SU-DHL-6 (cell line): Measurements from ENCODE around the gene EXOC1L.

Experiments used
- H2AFZ ChIP-seq: fragments of 200-600 bp; sonication (generic); 2 replicates; pipeline ENCODE4 v1.6.1; 2014; ENCODE audit warnings: low read depth, mild to moderate bottlenecking, moderate library complexity, mixed read lengths, antibody characterized with exemption, low read length; ENCODE audit not compliant: severe bottlenecking
- H3F3A ChIP-seq: fragments of 200-600 bp; shearing (Covaris generic); 2 replicates; pipeline ENCODE4 v1.6.0; 2016; ENCODE audit warnings: antibody characterized with exemption, mild to moderate bottlenecking; ENCODE audit not compliant: insufficient read depth
- H3K27ac ChIP-seq: fragments of 200-600 bp; sonication (generic); 2 replicates; pipeline ENCODE4 v1.5.1; 2016; ENCODE audit warnings: low read depth, mild to moderate bottlenecking, low read length, moderate library complexity, mixed read lengths
- H3K27me3 ChIP-seq: fragments of 200-600 bp; sonication (generic), shearing (Covaris generic); 2 replicates; pipeline ENCODE4 v1.6.0; 2014; ENCODE audit warnings: mild to moderate bottlenecking, low read length
- H3K36me3 ChIP-seq: fragments of 200-600 bp; sonication (generic); 2 replicates; pipeline ENCODE4 v1.6.1; 2014; ENCODE audit warnings: mild to moderate bottlenecking, low read length, mixed read lengths
- H3K4me2 ChIP-seq: fragments of 300-600, 200-600 bp; shearing (Covaris generic), sonication (generic); 2 replicates; pipeline ENCODE4 v1.6.0; 2014; ENCODE audit warnings: low read length, low read depth, mild to moderate bottlenecking; ENCODE audit not compliant: poor library complexity, severe bottlenecking
- H3K4me3 ChIP-seq: fragments of 200-600 bp; sonication (generic); 2 replicates; pipeline ENCODE4 v1.5.1; 2014; ENCODE audit warnings: antibody characterized with exemption, low read length, mild to moderate bottlenecking, mixed read lengths; ENCODE audit not compliant: insufficient read depth, poor library complexity, severe bottlenecking
- H3K79me2 ChIP-seq: fragments of 200-600 bp; sonication (generic); 2 replicates; pipeline ENCODE4 v1.6.1; 2014; ENCODE audit warnings: mild to moderate bottlenecking, low read length, moderate library complexity; ENCODE audit not compliant: insufficient read depth
- H3K9ac ChIP-seq: fragments of 200-600 bp; sonication (generic); 2 replicates; pipeline ENCODE4 v1.7.0; 2014; ENCODE audit warnings: mild to moderate bottlenecking, low read length
- H3K9me2 ChIP-seq: fragments of 200-600 bp; sonication (generic); replicated peaks from 2 replicates; pipeline ENCODE4 v1.6.1; 2014; ENCODE audit warnings: low read length; ENCODE audit not compliant: insufficient read depth
- H3K9me3 ChIP-seq: fragments of 200-600 bp; sonication (generic); 2 replicates; pipeline ENCODE4 v1.6.1; 2014; ENCODE audit warnings: low read length, mixed read lengths; ENCODE audit not compliant: insufficient read depth
- H4K20me1 ChIP-seq: fragments of 200-600 bp; sonication (generic); 2 replicates; pipeline ENCODE4 v1.6.1; 2014; ENCODE audit warnings: low read depth, mild to moderate bottlenecking, antibody characterized with exemption, low read length, moderate library complexity, mixed read lengths
- CTCF ChIP-seq: fragments of 200-600 bp; sonication (generic); IDR thresholded peaks from one replicate; pipeline ENCODE4 v1.5.1; 2017; ENCODE audit warnings: antibody characterized with exemption, mild to moderate bottlenecking, low read length, moderate library complexity; ENCODE audit not compliant: insufficient read depth, poor library complexity, severe bottlenecking
- EZH2phosphoT487 ChIP-seq: fragments of 200-600 bp; sonication (generic), shearing (Covaris generic); conservative IDR thresholded peaks from 2 replicates; pipeline ENCODE4 v1.6.1; 2018; ENCODE audit warnings: mild to moderate bottlenecking, antibody characterized with exemption, low read length, moderate library complexity, mixed read lengths

EXOC1L gene, protein sequence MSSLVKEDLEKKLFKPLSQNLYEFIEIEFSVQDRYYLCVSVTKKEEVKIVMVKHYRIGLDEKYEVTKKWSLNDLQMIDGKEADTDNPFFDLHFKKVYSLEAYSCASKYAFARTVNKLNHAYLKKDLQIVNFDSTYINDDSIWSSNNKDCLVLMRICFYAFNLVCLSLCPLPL

DNA sequence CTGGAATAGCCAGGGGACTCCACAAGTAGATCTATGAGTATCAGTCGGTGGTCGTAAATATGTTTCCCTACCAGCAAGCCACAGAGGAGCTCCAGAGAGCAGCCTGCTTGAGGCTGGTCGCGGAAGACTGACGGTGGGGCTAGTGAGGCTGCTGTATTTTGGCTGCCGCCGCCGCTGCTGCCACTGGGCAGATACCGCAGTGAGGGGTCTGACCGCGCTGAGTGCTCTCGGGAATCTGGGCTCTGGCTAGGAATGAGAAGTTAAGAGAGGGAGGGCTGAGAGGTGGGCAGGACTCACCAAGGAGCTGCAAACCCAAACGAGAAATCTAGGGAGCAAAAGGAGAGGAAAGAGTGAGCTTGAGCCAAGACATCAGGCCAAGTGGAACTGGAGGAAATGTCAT lies at the start of gene EXOC1L:
Gene EXOC1L, plus strand, starts transcription at position 157 of the 400 bp plus-strand sequence. Its CDS starts 237 bp downstream, at position 394.
- no peaks in the 10 kb centered on the region for H3K9me3 ChIP-seq
- H3K9me2 ChIP-seq, result no peaks in the 10 kb centered on the region
- no peaks in the 10 kb centered on the region for H4K20me1 ChIP-seq
- no peak within 1 kb of the TSS for H3K4me3 ChIP-seq
- H2AFZ ChIP-seq, result no peak within 1 kb of the TSS
- H3K27ac ChIP-seq, result no peak within 1 kb of the TSS
- no peaks in the 10 kb centered on the region for H3F3A ChIP-seq
- H3K36me3 ChIP-seq, result no peaks in the 10 kb centered on the region
- TF ChIP-seq EZH2phosphoT487 (no peak), CTCF (no peak)
- H3K27me3 ChIP-seq, result no peaks in the 10 kb centered on the region
- H3K9ac ChIP-seq, result no peak within 1 kb of the TSS
- no peak within 1 kb of the TSS for H3K4me2 ChIP-seq
- no peaks in the 10 kb centered on the region for H3K79me2 ChIP-seq

GRCh38 chr4:55770662-55771061 lies 48.9 kb upstream of the EXOC1L start:
- Histone ChIP-seq H3K4me3 (no peak overlapping the region), H2AFZ (no peak overlapping the region), H3K9ac (no peak overlapping the region), H3K27ac (no peak overlapping the region), H3K9me3 (no peaks in the 10 kb centered on the region), H3K79me2 (no peaks in the 10 kb centered on the region), H4K20me1 (no peaks in the 10 kb centered on the region), H3K27me3 (no peaks in the 10 kb centered on the region), H3F3A (no peaks in the 10 kb centered on the region), H3K4me2 (no peak overlapping the region), H3K9me2 (no peaks in the 10 kb centered on the region), H3K36me3 (no peaks in the 10 kb centered on the region)
- TF ChIP-seq CTCF (no peak), EZH2phosphoT487 (no peak)

GRCh38 chr4:55781341-55781740 lies 38.2 kb upstream of the EXOC1L start:
- Histone ChIP-seq H3F3A (no peaks in the 10 kb centered on the region), H3K4me2 (no peak overlapping the region), H2AFZ (no peak overlapping the region), H3K36me3 (no peaks in the 10 kb centered on the region), H3K27me3 (no peaks in the 10 kb centered on the region), H4K20me1 (no peaks in the 10 kb centered on the region), H3K27ac (no peak overlapping the region), H3K9me3 (no peaks in the 10 kb centered on the region), H3K4me3 (no peak overlapping the region), H3K79me2 (no peaks in the 10 kb centered on the region), H3K9me2 (no peaks in the 10 kb centered on the region), H3K9ac (no peak overlapping the region)
- TF ChIP-seq CTCF (no peak), EZH2phosphoT487 (no peak)
